ENCODE results near the gene DNAI4.
"Not testable (repeated sequence)": the region's sequence is repeated elsewhere in the genome, so short reads cannot be mapped to it uniquely, and the experiment has no call there.

Gene DNAI4

DNA sequence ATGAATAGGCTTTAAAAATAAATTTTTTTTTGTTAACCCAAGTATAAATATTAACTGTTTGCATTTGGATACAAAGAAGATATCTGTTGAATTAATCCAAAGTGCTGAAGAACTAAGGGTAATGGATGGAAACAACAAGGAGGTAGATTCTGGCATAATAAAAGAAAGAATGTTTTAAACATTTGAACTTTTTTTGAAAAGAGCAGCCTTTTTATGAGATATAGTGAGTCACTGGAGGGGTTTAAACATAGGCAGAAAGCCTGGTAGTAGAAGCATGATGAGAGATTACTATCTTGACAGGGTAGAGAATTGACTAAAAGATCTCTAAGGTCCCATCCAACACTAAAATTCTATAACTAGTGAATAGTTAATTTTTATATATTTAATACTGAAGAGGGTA lies 2.9 kb upstream of the DNAI4 start:
- no peak for DNase-seq

DNA sequence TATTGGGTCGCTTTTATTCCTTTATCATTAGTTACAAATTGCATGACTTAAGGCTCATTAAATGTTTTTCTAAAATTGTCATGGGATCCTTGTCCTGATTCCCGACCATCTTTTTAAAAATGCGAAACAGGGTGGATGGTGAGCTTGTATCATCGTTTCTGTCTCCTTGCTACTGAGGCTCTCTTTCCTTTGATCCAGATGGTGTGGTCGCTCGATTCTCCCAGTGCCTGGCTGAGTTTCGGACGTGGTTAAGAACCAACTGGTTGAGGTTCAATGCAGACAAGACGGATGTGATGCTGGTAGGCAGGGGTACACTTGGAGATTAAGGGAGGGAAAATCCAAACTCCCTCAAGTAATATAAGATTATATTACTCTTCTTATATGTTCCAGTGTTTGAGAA lies 1.3 kb upstream of the DNAI4 start:
- DNase-seq, result no peak

DNA sequence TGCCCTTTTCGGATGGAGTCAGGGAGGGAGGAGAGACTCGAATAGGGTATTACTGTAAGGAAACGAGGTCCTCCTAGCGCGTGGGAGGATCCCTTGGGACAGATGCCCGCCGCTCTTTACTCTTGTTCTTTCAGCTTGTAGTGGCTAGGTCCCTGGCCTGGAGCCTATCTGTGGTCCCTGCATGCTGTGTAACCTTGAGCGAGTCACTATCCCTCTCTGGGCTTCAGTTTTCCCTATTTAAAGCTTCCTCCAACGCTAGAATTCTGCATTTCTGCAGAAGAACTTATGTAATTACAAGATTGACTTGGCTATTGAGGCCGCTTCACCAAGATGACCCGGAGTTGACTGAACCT lies 878 bp upstream of the DNAI4 start:
- no peak for DNase-seq

DNA sequence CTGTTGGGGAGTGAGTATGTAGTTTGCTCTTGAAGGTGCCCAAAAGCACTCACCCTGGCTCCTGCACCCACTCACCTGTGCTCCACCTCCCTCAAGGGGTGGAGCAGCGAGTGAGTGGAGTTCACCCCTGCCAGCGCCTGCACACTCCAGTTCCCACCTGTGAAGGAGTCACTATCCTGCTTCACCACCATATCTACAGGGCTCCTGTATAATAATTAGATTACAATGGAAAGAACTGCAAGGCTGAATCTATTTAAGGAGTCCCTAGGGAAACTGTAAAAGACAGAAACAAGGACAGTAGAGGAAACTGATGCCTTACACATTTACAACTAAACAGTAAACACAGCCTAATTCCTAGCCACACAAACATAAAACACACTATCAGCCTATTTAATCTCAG lies 4.1 kb downstream of the DNAI4 start:
- no peak for DNase-seq

DNA sequence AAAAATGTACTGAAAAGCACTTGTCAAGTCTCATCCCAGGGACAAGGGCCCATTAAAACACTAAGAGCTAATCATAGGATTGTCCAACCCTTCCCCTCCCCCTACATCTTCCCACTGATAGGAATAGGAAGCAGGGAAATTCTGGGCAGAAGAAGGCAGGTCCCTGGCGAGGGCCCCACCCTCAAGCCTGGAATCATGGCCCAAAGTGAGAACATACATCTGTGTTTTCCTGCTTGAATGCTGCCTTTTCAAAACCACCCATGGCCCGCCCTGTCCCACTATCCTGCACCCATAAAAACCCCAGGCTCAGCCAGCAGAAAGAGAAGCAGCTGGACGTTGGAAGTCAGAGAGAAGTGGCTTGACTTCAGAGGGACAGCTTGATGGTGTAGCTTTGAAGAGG lies 4.8 kb downstream of the DNAI4 start:
- DNase-seq, result no peak

DNA sequence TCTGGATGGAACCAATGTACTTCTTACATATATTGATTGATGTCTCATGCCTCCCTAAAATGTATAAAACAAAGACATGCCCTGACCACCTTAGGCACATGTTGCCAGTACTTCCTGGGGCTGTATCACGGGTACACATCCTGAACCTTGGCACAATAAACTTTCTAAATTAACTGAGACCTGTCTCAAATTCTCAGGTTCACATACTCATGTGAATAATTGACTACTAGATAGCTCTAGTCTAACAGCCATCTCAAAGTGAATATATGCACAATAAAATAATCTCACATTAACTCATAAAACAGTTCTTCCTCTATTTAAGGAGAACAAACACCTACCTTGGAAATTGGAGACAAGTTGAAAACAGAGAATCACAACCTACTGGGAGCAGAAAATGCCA lies 5.6 kb downstream of the DNAI4 start:
- no peak for DNase-seq

DNA sequence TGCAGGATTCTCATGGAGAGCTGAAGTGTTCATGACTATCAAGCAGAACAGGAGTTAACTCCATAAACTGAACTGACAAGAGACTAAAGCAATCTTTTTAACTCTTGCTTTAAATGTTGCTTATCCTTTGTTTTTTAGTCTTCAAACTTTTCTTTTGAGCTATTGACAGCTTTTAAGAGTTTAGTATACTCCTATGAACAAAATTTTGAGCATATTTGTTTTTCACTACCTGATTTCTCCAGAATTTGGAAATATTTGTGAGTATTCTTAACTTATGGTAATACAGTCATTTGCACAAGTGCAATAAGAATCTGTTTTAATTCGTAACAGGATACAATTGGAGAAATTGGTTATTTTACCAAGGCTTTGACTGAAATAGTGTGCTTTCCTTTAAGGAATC lies 7.2 kb downstream of the DNAI4 start:
- DNase-seq, result no peak

DNA sequence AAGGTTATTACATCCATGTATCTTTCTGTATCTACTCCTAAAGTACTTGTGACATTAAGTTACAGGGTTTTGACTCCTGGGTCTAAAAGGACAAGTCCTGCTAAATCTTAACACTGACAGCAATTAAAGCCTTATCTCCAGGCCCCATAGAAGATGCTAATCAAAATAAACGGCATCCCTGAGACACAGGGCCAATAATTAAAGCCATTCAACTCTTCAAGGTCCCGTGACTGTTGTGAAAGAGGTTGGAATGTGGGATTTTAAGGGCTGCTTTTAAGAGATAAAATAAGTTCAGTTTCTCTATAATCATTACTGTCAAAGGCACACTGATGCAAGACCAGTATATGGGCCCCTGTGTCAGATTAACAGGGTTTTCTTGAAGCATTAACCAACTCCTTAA lies 8.3 kb downstream of the DNAI4 start:
- DNase-seq, result no peak

DNA sequence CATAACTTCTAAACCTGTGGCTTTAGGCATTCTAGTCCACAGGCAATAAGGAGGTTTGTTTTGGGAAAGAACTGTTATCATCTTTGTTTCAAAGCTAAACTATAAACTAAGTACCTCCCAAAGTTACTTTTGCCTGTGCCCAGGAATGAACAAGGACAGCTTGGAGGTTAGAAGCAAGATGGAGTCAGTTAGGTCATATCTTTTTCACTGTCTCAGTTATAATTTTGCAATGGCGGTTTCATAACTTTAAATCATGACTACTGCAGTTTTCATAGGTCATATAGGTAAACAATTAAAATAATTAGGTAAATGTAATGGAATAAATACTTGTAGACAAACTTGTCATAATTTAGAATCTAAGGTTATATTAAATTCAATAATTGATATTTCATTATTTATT lies 9.5 kb downstream of the DNAI4 start:
- not testable (repeated sequence) for DNase-seq

DNA sequence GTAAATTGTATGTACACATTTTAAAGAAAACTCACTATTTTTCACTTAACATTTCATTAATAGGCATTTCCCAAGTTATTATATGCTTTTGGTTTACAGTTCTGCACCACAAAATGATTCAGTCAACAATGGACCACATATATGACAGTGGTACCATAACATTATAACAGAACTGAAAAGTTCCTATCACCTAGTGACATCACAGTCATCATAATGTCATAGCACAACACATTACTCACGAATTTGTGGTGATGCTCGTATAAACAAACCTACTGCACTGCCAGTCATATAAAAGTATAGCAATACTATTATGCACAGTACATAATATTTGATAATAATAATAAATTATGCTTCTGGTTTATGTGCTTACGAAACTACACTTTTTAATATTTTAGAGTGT lies 30.9 kb downstream of the DNAI4 start:
- no peak for DNase-seq

DNA sequence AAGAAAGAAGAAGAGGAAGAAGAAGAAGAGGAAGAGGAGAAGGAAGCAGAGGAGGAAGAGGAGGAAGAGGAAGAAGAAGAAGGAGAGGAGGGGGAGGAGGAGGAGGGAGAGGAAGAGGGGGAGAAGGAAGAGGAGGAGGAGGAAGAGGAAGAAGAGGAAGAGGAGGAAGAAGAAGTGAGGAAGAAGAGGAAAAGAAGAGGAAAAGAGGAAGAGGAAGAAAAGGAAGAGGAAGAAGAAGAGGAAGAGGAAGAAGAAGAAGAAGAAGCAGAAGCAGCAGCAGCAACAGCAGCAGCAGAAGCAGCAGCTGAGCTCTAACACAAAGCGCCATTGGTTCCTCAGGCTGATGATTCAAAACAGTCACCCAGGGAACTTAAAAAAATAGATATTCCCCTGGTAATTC lies 34.0 kb downstream of the DNAI4 start:
- no peak for DNase-seq

DNA sequence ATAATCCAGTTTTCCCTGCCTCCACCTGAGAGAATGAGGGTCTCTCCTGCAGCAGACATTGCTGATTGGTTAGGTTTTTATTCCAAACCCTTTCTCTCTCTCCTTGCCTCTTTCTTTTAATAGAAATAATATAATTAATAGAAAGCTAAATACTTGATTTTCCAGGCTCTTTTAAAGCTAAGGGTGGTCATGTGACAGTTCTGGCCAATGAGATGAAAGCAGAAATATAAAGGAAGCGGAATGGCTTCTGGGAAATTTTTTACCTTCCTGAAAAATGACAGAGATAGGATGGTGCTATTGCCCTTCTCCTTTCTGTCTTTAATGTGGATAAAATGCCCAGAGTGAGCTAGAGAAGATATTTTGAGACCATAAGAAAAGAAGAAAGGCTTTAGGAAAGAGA lies 35.6 kb downstream of the DNAI4 start:
- DNase-seq, result no peak

DNA sequence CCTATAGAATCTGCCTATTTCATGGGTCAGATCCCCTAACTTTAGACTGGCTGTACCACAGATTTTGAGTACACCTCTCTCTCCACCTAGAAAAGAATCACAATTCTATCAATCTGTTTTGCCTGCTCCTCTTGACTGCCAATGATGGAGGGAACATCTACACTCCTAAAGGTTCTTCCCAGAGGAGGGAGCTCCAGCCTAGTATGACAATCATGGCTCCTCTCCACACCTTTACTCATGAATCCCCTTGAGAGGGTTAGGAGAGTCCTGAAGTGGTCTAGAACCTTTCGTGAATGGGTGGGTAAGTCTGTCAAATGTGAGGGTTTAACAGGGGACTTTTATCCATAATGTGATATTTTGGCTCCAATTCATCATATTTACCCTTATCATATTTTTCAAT lies 48.0 kb downstream of the DNAI4 start:
- DNase-seq, result no peak

DNA sequence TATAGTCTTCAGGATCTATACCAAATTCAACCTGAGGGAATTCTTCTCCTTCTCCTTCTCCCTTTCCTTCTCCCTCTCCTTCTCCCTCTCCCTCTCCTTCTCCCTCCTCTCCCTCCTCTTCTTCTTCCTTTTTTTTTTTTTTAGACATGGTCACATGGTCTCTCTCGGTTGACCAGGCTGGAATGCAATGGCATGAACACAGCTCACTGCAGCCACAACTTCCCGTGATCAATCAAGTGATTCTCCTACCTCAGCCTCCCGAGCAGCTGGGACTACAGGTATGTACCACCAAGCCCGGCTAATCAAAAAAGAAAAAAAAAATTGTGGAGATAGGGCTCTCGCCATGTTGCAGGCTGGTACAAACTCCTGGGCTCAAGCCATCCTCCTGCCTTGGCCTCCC lies 51.5 kb downstream of the DNAI4 start:
- DNase-seq, result no peak

DNA sequence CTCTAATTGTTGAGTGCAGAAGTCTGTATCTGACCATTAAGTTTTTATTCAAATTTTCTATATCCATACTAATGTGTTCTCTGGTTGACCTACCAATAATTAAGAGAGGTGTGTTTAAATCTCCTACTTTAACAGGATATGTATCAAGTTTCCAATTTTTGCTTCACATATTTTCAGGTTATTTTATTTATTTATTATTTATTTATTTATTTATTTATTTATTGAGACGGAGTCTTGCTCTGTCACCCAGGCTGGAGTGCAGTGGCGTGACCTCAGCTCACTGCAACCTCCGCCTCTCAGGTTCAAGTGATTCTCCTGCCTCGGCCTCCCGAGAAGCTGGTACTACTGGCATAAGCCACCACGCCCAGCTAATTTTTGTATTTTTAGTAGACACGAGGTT lies 52.6 kb downstream of the DNAI4 start:
- not testable (repeated sequence) for DNase-seq

DNA sequence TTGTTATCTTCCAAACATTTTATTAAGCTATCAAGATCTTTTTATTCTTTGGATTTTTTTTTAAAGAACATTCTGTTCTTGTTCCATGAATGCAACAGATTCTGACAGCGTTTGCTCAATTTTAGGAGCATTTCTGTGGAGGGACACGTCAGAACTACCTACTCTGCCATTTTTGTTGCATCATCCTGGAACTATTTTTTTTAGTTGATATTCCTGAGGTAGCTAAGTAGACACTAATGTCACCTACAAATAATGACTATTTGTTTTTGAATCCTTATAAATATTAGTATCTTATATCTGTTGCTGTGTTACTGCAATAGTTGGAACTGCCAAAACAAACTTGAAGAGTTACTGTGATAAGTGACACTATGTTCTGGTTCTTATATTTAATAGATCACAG lies 57.2 kb downstream of the DNAI4 start:
- DNase-seq, result no peak

DNA sequence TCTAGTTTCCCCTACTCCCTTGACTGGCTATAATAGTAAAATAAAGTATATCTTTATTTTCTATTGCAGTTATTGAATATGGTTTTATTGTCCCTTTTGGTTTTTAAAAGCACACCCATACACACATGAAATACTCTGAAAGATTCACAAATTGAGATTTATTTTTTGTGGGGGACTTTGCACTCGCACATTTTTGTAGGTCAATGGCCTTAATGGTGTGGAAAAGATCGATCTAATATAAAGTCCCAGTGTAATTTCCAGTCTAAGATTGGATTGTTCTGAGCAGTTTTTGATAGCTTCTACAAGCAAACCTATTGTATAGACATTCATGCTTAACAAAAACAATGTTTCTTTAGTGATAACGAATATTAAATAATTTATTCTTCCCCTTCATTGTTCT lies 64.1 kb downstream of the DNAI4 start:
- DNase-seq, result no peak

DNA sequence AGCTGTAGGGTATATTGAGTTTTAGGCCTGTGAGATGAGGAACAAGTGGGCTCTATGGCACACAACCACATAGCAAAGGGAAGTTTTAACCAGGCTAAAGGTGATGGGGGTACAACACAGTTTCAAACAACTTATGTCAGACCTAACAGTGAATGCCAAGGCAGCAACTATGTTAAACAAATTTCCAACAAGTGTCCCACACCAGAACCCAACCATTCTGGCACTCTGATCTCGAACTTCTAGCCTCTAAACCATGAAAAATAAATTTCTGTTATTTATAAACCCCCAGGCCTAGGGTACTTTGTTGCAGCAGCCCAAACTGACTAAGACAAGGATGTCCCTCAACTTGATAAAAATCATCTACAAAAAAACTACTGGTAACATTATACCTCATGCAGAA lies 71.3 kb downstream of the DNAI4 start:
- DNase-seq, result no peak

DNA sequence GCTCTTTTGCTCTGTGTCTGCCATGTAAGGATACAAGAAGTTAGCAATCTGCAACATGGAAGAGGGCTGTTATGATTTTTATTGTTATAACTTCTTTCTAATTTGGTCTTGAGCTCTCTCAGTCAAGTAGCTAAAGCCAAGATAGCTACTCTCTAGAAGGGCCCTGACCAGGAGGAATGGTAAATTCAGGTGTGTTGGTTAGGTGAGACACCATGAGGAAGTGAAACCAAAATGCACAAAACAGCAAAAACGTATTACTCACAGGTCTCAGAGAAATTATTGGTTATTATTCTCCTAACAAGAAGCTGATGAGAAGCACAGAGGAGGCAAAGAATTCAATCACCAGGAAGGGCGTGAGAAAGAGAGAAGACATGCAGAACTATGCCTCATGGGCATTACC lies 71.8 kb downstream of the DNAI4 start:
- no peak for DNase-seq

DNA sequence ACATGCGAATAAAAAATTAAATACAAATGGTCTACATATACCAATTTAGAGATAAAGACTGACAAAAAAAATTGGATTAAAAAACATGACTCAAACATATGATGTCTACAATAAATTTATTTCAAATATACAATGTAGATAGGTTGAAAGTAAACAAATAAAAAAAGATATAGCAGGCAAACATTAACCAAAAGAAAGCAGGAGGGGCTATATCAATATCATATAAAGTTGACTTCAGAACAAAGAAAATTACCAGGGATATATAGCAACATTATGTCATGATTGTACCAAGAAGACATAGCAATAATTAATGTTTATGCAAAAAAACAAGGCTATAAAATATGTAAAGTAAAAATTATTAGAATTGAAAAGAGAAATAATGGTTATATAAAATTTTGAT lies 73.7 kb downstream of the DNAI4 start:
- DNase-seq, result no peak

DNA sequence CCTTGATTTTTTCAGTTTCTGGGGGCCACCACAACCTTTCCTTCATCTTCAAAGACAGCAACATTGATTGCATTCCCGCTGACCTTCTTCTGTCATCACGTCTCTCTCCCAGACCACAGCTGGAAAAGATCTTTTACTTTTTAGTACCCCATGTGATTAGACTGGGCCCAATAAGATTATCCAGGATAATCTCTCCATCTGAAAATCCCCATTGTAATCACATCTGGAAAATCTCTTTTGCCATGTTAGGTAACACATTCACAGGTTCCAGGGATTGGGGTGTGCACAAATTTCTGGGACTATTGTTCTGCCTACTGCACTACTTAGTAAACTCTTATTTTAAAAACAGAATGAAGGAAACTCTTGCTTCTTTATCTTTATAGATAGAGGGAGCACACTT lies 76.5 kb downstream of the DNAI4 start:
- no peak for DNase-seq

DNA sequence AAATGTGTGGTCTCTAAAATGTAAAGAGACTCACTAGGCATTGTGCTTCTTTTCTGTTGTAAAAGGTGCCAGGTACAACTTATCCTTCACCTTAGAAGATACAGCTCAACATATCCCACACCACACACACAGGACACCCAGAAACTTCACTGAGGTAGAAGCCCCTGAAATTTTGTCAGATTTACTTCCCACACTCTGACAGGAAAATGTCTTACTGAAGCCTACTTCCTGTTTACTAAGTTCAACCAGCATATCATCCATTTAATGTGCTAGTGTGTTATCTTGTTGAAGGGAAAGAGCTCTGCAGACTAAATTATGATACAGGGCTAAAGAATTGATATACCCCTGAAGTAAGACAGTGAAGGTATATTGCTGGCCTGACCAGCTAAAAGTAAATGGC lies 83.7 kb downstream of the DNAI4 start:
- no peak for DNase-seq

DNA sequence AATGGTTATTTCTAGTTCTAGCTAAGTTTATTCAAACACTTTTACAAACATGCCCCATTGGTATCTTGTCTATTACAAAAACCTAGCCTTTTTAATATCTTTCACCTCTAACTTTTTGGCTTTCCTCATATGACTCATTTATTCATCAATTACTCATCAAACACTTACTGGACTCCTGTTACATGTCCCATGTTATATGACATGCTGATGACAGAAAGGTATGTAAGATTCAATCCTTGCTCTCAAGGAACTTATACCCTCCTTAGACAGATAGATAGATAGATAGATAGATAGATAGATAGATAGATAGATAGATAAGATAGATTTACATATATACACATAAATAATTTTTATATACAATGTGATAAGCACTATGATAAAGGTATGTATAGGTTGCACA lies 89.7 kb downstream of the DNAI4 start:
- DNase-seq, result no peak

DNA sequence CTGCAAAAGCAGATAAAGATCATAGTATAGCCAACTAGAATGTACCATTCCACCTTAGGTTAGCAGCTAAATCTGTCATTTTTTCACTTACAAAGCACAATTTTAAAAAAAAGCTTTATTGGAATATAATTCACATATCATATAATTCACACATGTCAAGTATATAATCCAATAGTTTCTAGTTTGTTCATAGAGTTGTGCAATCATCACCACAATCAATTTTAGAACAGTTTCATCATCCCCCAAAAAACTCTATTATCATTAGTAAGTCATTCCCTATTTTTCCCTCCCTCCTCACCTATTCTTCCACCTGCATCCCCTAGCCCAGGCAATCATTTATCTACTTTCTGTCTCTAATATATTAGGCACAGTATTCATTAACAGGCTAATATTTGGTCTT lies 91.5 kb downstream of the DNAI4 start:
- no peak for DNase-seq

DNA sequence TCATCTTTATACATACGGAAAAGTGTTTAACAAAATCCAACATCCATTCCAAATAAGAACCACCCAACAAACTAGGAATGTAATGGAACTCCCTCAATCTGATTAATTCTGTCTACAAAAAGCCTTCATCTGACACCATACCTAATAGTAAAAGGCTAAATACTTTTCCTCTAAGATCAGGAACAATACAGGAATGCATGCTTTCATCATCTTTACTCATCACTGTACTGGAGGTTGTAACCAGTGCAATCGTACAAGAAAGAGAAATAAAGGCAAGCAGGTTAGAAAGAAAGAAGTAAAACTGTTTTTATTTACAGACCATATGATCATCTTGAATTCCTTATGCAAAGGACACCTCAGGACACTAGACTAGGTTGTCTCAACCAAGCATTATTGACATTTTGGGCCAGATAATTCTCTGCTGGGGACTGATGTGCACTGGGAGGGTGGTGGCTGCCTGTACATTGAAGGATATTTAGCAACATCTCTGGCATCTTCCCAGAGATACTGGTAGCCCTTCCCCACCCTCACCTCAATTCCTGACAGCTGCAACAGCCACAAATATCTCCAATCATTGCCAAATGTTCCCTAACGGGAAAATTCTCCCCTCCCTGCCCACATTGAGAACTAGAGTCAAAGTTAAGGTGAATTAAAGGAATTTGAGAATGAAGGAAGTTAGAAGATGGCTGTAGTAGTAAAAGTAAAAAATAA lies 93.0 kb downstream of the DNAI4 start:
- no peak for DNase-seq

DNA sequence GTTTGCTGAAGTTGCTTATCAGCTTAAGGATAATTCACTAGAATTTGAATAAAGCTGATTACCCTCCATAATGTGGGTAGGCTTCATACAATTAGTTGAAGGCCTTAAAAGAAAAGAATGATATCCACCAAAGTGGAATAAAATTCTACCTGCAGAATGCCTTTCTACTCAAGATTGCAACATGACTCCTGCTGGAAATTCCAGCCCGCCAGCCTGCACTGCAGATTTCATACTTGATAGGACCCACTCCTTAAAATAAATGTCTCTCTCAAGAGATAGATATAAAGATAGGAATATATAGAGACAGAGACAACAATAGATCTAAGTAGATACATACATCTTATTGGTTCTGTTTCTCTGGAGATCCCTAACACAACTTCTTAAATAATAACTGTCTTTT lies 99.9 kb downstream of the DNAI4 start:
- DNase-seq, result no peak

Measured in inflammatory macrophage treated with lipopolysaccharide for 4 hours (primary cell).